Heart left ventricle (tissue), 16 donors: ENCODE measurements around the gene PYGO2. TPM values are rescaled to one million over a fixed set of nuclear protein-coding genes. Genes with fewer than 3 reads are reported as not detected.

Experiments used
- ATAC-seq, 4 donors: fragments of 200-7000 bp; cut with Tn5 transposase; one replicate each; pipeline ENCODE4 v1.9.1; 2020 to 2022; ENCODE audit warnings: moderate library complexity in 4 of 4, mild to moderate bottlenecking in 3 of 4, moderate number of reproducible peaks in 1 of 4
- DNase-seq, 5 donors: peaks; one replicate each; pipeline ENCODE4 v3.0.0-alpha.2; 2020
- H3K27ac ChIP-seq, 12 donors: fragments of 200-600 bp; sonication (generic) in 4 of 12; one replicate each; pipeline versions ENCODE4 v1.5.0 to v1.8.0; 2016 to 2022; ENCODE audit warnings: mild to moderate bottlenecking in 2 of 12
- H3K27me3 ChIP-seq, 9 donors: fragments of 200-600 bp; sonication (generic) in 2 of 9; one replicate each; pipeline versions ENCODE4 v1.5.1 to v1.8.0; 2016 to 2022; ENCODE audit warnings: mild to moderate bottlenecking in 3 of 9
- H3K36me3 ChIP-seq, 9 donors: fragments of 200-600 bp; sonication (generic) in 2 of 9; one replicate each; pipeline versions ENCODE4 v1.5.0 to v1.8.0; 2018 to 2022; ENCODE audit warnings: mild to moderate bottlenecking in 2 of 9
- H3K4me1 ChIP-seq, 12 donors: fragments of 200-600 bp; sonication (generic) in 4 of 12; one replicate each; pipeline versions ENCODE4 v1.5.0 to v1.8.0; 2016 to 2022; ENCODE audit warnings: mild to moderate bottlenecking in 3 of 12
- H3K4me3 ChIP-seq, 12 donors: fragments of 200-600 bp; sonication (generic) in 4 of 12; one replicate each; pipeline versions ENCODE4 v1.5.0 to v1.8.0; 2017 to 2022; ENCODE audit warnings: mild to moderate bottlenecking in 9 of 12, moderate library complexity in 4 of 12
- H3K9me3 ChIP-seq, 12 donors: fragments of 200-600 bp; sonication (generic) in 4 of 12; one replicate each; pipeline versions ENCODE4 v1.5.0 to v1.8.0; 2016 to 2022; ENCODE audit warnings: mild to moderate bottlenecking in 1 of 12
- CTCF ChIP-seq, 12 donors: fragments of 200-600 bp; sonication (generic) in 4 of 12; IDR thresholded peaks; one replicate each; pipeline versions ENCODE4 v1.5.0 to v1.8.0; 2018 to 2022; ENCODE audit warnings: antibody characterized with exemption in 12 of 12, mild to moderate bottlenecking in 5 of 12
- POLR2A ChIP-seq, 2 donors: fragments of 450-650 bp; IDR thresholded peaks; one replicate each; pipeline ENCODE4 v1.6.1; 2017; ENCODE audit warnings: antibody characterized with exemption in 2 of 2, mild to moderate bottlenecking in 2 of 2, moderate library complexity in 2 of 2
- WGBS, 4 donors: extraction: QIAGEN DNeasy Blood & Tissue Kit in 2 of 4; methylation state at CpG; one replicate each; pipeline versions ENCODE4 v1.1.5 to v1.1.7; 2013 to 2018; 5-methylcytosine and 5-hydroxymethylcytosine counted together
- intact Hi-C, 10 donors: fragments of 100-400 bp; cut with DNase I; formaldehyde crosslinking; loops; one replicate each; pipeline versions ENCODE4 v1.11.1 to v1.14.2; 2022
- polyA plus RNA-seq, 2 donors: library from polyadenylated mRNA; stranded (reverse); fragments of 200-250 nt; gene quantifications; one replicate each; pipeline ENCODE4 v1.2.3, GENCODE V29; 2013
- total RNA-seq, 9 donors: library from RNA; depleted of rRNA in 2 of 9; stranded (reverse); fragments of >200 nt in 2 of 9; fragmentation: NEBNext Ultra II Directional in 3 of 9; extraction: Animal tissue kit (Norgen Biotek cat#: 25700) in 3 of 9; gene quantifications; one replicate each; pipeline versions ENCODE4 v1.1.0 to v1.2.4, GENCODE V29; 2016 to 2023
- donor health status: ischemic (EF 13 %, LVEDD 7.1; RV severe dilation, severe dysfunction).
- donor health status: healthy with polysubstance abuse.
- donor health status: DM: no; HTN: yes; CAD: no.
- donor health status: DM: no; HTN: no; CAD: no.
- donor health status: ischemic (EF 25% LVEDD 6.9; RV normal size, moderate dysfunction).
- donor health status: ischemic (EF 25% LVEDD 5.7; RV mildly dilated, moderate dysfunction).
- donor health status: healthy.
- donor health status: DM: yes; HTN: yes; CAD: no.
- donor health status: ischemic (EF 35%, LVEDD 5.7; RV mildly dilated, moderate dysfunction).
- donor health status: nonischemic (EF 11% LVEDD 7.7; RV severe dilation, severe dysfunction).
- donor health status: DM: yes; HTN: yes; CAD: no.
- donor health status: PGD.
- donor health status: ischemic (EF 29% LVEDD 5.4; RV normal size, mild dysfunction).
- donor health status: nonischemic (EF 23%, LVEDD 6.1; RV moderate dilation, normal function).

The PYGO2 gene
- total and polyA plus RNA-seq, 11 donors, result 9.7 to 19.2 (median 16.3) TPM

- H3K27ac ChIP-seq, result peak overlapping the region in 3 of 12 donors; percentile 11 to 77 (median 34)
- TF ChIP-seq POLR2A (IDR thresholded peaks at IDR 0.05), result no peak
- peaks cover 0 to 18% (median 6%) of the 10 kb centered on the region in 9 donors for H3K36me3 ChIP-seq
- H3K27me3 ChIP-seq, result no peaks in the 10 kb centered on the region
- H3K9me3 ChIP-seq, result no peaks in the 10 kb centered on the region
- ATAC-seq, result no peak
- H3K4me3 ChIP-seq, result no peak overlapping the region
- intact Hi-C loops, result loop anchor here in 1 of 10 donors (2.0 kb wide), 1 partner anchor 31 kb away; no protein-coding TSS in a partner anchor
- 65 to 90% (median 80%) methylated on average over 2 to 5 of the region's 5 CpGs for WGBS, 4 donors
- peak in 2 of 5 donors; percentile 42 to 43 for DNase-seq
- H3K4me1 ChIP-seq, result peaks cover 0 to 58% (median 16%) of the 10 kb centered on the region in 12 donors
These were observed 20.1 kb downstream of the PYGO2 start for GRCh38 chr1:154941333-154942013.

- TF ChIP-seq CTCF (IDR thresholded peaks at IDR 0.05) (no peak), POLR2A (IDR thresholded peaks at IDR 0.05) (no peak)
- intact Hi-C loops, result loop anchor here in 1 of 10 donors (2.0 kb wide), 1 partner anchor 30 kb away; no protein-coding TSS in a partner anchor
- H3K9me3 ChIP-seq, result no peaks in the 10 kb centered on the region
- H3K27ac ChIP-seq, result peak overlapping the region in 2 of 12 donors; percentile 6 to 77
- H3K36me3 ChIP-seq, result peaks cover 0 to 11% (median 6%) of the 10 kb centered on the region in 9 donors
- H3K4me3 ChIP-seq, result no peak overlapping the region
- 74 to 86% (median 81%) methylated on average over 8 of the region's 8 CpGs for WGBS, 4 donors
- peak in 2 of 5 donors; percentile 8 to 30 for DNase-seq
- no peaks in the 10 kb centered on the region for H3K27me3 ChIP-seq
- H3K4me1 ChIP-seq, result peaks cover 0 to 63% (median 21%) of the 10 kb centered on the region in 12 donors
- ATAC-seq, result no peak
These were observed 20.9 kb downstream of the PYGO2 start for GRCh38 chr1:154940651-154941194.

- whole genome bisulfite sequencing, 4 donors, result 80 to 94% (median 85%) methylated on average over 1 of the region's 1 CpG
- Histone ChIP-seq H3K27ac (peak overlapping the region in 2 of 12 donors; percentile 6 to 10), H3K4me1 (peaks cover 0 to 66% (median 26%) of the 10 kb centered on the region in 12 donors), H3K9me3 (no peaks in the 10 kb centered on the region), H3K4me3 (no peak overlapping the region), H3K36me3 (peaks cover 0 to 7% (median under 1%) of the 10 kb centered on the region in 9 donors), H3K27me3 (no peaks in the 10 kb centered on the region)
- no peak for TF ChIP-seq CTCF (IDR thresholded peaks at IDR 0.05)
- no peak for TF ChIP-seq POLR2A (IDR thresholded peaks at IDR 0.05)
- peak in 2 of 5 donors; percentile 4 to 5 for DNase-seq
- no peak for ATAC-seq
- intact Hi-C loops, result loop anchor here in 1 of 10 donors (2.0 kb wide), 1 partner anchor 29 kb away; no protein-coding TSS in a partner anchor
These were observed 21.4 kb downstream of the PYGO2 start for GRCh38 chr1:154940213-154940560.

GRCh38 chr1:154938604-154939399 is 22.8 kb downstream of the PYGO2 start:
- no peaks in the 10 kb centered on the region for H3K36me3 ChIP-seq
- 94 to 96% (median 96%) methylated on average over 7 of the region's 7 CpGs for WGBS, 4 donors
- no peaks in the 10 kb centered on the region for H3K27me3 ChIP-seq
- intact Hi-C loops, result loop anchor here in 2 of 10 donors (5.0 to 10.0 kb wide), 4 partner anchors 33 to 382 kb away; partner anchors contain the start of genes CHRNB2 (in 1 of the 2), CKS1B (in 1 of the 2), SHC1 (in 1 of the 2) and UBE2Q1 (in 1 of the 2)
- no peaks in the 10 kb centered on the region for H3K9me3 ChIP-seq
- peak overlapping the region in 10 of 12 donors; percentile 90 to 100 (median 96) for H3K27ac ChIP-seq
- H3K4me1 ChIP-seq, result peaks cover 0 to 56% (median 20%) of the 10 kb centered on the region in 12 donors
- DNase-seq (peak in 2 of 5 donors; percentile 10 to 16), ATAC-seq (no peak)
- H3K4me3 ChIP-seq, result no peak overlapping the region
- no peak for TF ChIP-seq POLR2A (IDR thresholded peaks at IDR 0.05)
- TF ChIP-seq CTCF (IDR thresholded peaks at IDR 0.05), result no peak
